Neural crest cell (in vitro differentiated cells): Measurements from ENCODE around the gene SCN10A. TPM values are rescaled to one million over a fixed set of nuclear protein-coding genes. Genes with fewer than 3 reads are reported as not detected.

ENCODE experiments used
- DNase-seq: peaks from one replicate; pipeline ENCODE4 v3.0.0; 2021; ENCODE audit warnings: low read depth, mixed read lengths, low spot score
- H3K27ac Mint-ChIP-seq: one replicate; pipeline ENCODE4 v1.8.0; 2021; ENCODE audit warnings: mild to moderate bottlenecking, mixed read lengths; ENCODE audit not compliant: unreplicated experiment
- H3K27me3 Mint-ChIP-seq: 2 replicates; pipeline ENCODE4 v1.8.0; 2021; ENCODE audit warnings: low read depth, mild to moderate bottlenecking, mixed read lengths
- H3K36me3 Mint-ChIP-seq: 2 replicates; pipeline ENCODE4 v1.8.0; 2021; ENCODE audit warnings: low read depth, mild to moderate bottlenecking, mixed read lengths
- H3K4me1 Mint-ChIP-seq: 2 replicates; pipeline ENCODE4 v1.8.0; 2021; ENCODE audit warnings: mixed read lengths
- H3K4me3 Mint-ChIP-seq: one replicate; pipeline ENCODE4 v1.8.0; 2021; ENCODE audit warnings: mild to moderate bottlenecking, mixed read lengths
- H3K9me3 Mint-ChIP-seq: 2 replicates; pipeline ENCODE4 v1.8.0; 2021; ENCODE audit warnings: mixed read lengths
- total RNA-seq: library from RNA; stranded (reverse); gene quantifications from 2 replicates; pipeline ENCODE4 v1.2.1, GENCODE V29; 2021
- TF ChIP-seq, protein P1 (sequence below): fragments of 200-600 bp; sonication (generic); conservative IDR thresholded peaks from 2 replicates; pipeline ENCODE4 v1.5.0; 2021; ENCODE audit warnings: antibody characterized with exemption, mild to moderate bottlenecking

SCN10A gene
- total RNA-seq, 1 donor from 2014 or later = not detected

DNA sequence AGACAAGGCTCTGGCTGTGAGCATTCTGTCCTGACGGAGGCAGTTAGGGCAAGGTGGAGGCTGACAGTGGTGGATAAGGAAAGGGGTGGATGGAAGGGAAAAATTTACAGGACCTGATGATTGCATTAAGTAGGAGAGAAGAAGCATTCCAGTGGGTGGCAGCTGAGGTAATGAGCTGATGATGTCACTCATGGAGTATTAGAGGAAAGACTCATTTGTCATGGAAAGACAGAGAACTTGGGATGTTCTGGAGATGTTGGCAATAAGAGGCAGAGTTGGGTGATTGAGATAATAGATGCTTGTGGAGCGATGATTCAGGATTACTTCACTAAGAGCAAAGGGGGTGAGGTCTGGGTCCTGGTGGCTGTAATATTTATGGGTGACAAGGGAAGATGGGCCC is 102.9 kb downstream of the SCN10A start:
- no peak for DNase-seq
- Mint-ChIP-seq H3K4me1 (no peaks in the 10 kb centered on the region), H3K27ac (no peak overlapping the region), H3K27me3 (peaks cover 25% of the 10 kb centered on the region), H3K36me3 (no peaks in the 10 kb centered on the region), H3K4me3 (no peak overlapping the region), H3K9me3 (peaks cover 4% of the 10 kb centered on the region)
- TF ChIP-seq, protein P1, sequence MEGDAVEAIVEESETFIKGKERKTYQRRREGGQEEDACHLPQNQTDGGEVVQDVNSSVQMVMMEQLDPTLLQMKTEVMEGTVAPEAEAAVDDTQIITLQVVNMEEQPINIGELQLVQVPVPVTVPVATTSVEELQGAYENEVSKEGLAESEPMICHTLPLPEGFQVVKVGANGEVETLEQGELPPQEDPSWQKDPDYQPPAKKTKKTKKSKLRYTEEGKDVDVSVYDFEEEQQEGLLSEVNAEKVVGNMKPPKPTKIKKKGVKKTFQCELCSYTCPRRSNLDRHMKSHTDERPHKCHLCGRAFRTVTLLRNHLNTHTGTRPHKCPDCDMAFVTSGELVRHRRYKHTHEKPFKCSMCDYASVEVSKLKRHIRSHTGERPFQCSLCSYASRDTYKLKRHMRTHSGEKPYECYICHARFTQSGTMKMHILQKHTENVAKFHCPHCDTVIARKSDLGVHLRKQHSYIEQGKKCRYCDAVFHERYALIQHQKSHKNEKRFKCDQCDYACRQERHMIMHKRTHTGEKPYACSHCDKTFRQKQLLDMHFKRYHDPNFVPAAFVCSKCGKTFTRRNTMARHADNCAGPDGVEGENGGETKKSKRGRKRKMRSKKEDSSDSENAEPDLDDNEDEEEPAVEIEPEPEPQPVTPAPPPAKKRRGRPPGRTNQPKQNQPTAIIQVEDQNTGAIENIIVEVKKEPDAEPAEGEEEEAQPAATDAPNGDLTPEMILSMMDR = no peak

DNA sequence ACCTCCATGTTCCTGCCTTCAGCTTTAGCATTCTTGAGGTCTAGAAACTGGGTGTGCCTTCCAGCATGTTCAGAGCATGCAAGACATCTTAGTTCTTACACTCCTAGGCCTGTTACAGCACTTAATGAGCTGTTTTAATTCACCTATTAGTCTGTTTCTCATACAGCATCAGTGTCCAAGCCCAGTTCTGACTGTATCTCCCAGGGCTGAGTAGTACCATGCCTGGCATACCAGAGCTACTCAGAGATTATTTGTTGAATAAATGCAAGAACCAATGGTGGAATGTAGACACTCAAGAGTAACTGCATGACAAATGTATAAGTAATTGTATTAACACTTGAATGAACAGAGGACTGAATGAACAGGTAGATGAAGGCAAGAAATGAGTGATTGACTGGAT is 104.7 kb downstream of the SCN10A start:
- Mint-ChIP-seq H3K4me1 (no peaks in the 10 kb centered on the region), H3K9me3 (peaks cover 4% of the 10 kb centered on the region), H3K27ac (no peak overlapping the region), H3K36me3 (no peaks in the 10 kb centered on the region), H3K4me3 (no peak overlapping the region), H3K27me3 (peaks cover 30% of the 10 kb centered on the region)
- TF ChIP-seq, protein P1 = no peak
- DNase-seq = no peak

DNA sequence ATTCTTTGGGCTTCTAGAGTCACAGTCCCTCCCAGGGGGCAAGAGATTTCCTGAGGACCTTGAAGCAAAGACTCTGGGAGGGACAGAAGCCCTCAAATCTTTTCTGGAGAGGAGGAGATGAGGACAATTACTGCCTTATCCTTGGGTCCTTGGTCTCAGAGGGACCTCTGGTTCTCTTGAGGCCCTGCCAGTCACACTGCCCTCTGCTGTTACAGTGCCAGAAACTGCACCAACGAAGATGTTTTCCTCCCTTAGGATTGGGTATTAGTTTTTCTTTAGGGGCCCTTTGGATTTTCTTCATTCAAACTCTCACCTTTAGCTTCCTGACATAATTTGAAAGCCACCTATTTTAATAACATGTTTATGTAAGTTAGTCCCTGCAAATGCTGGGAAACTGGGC is 108.3 kb downstream of the SCN10A start:
- Mint-ChIP-seq H3K4me3 (no peak overlapping the region), H3K9me3 (no peaks in the 10 kb centered on the region), H3K27me3 (peaks cover 34% of the 10 kb centered on the region), H3K36me3 (no peaks in the 10 kb centered on the region), H3K27ac (no peak overlapping the region), H3K4me1 (no peaks in the 10 kb centered on the region)
- no peak for DNase-seq
- TF ChIP-seq, protein P1 = peak; percentile 32

DNA sequence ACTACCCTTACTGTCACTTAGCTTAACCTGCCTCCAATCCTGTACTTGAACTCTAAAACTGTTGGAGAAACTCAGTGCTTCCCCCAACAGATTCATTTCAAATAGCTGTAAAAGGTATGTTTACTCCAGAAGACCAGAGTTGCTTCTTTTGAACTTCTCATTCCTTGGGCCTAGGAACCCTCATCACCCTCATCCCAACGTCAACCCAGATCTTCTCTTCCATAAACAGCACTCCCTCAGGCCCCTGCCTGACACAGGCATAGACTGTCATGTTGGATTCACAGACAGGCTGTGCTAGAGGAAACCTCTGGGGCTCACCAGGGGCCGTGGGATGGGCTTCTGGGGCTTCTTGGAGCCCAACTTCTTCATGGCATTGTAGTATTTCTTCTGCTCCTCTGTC is 109.1 kb downstream of the SCN10A start:
- Mint-ChIP-seq H3K4me1 (no peaks in the 10 kb centered on the region), H3K27ac (no peak overlapping the region), H3K27me3 (peaks cover 34% of the 10 kb centered on the region), H3K4me3 (no peak overlapping the region), H3K9me3 (no peaks in the 10 kb centered on the region), H3K36me3 (no peaks in the 10 kb centered on the region)
- TF ChIP-seq, protein P1 = no peak
- no peak for DNase-seq

DNA sequence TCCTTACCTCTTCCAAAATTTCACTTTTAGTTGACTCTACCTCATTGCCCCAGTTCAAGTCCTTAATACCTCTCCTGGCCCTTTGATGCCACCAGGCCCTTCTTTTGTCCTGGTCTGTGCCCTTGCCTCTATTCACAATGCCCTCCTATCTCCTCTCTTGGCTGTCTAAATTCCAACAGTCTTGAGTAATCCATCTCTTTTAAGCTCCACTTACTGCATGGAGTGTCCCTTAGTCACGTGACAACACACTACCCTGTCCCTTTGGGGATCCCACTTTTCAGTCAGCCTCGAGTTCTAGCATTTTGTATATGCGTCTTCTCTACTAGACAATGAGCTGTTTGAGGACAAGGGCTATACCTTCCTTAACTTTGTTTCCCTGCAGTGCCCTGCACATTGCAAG is 113.8 kb downstream of the SCN10A start:
- H3K27me3 Mint-ChIP-seq = peaks cover 20% of the 10 kb centered on the region

More for the DNA sequence above, 113.8 kb downstream of the SCN10A start:
- H3K4me3 Mint-ChIP-seq = no peak overlapping the region
- no peaks in the 10 kb centered on the region for H3K4me1 Mint-ChIP-seq
- H3K36me3 Mint-ChIP-seq = no peaks in the 10 kb centered on the region
- no peak for DNase-seq
- no peaks in the 10 kb centered on the region for H3K9me3 Mint-ChIP-seq
- no peak overlapping the region for H3K27ac Mint-ChIP-seq
- TF ChIP-seq, protein P1 = no peak
